Aorta (tissue), 5 donors: ENCODE results near the gene GLP2R. TPM values are rescaled to one million over a fixed set of nuclear protein-coding genes. Genes with fewer than 3 reads are reported as not detected.
A peak's percentile ranks its signal among the peaks of the same experiment; 100 is the strongest.

ENCODE experiments used
- ATAC-seq: fragments of 200-7000 bp; cut with Tn5 transposase; one replicate; pipeline ENCODE4 v1.9.1; 2022; ENCODE audit warnings: moderate library complexity; ENCODE audit not compliant: low FRiP score
- DNase-seq, 2 donors: peaks; one replicate each; pipeline ENCODE4 v3.0.0-alpha.2; 2020
- H3K27ac ChIP-seq, 2 donors: one replicate each; pipeline ENCODE4 v1.5.1; 2013; ENCODE audit warnings: low read length in 2 of 2, mild to moderate bottlenecking in 2 of 2, moderate library complexity in 2 of 2, control low read depth in 1 of 2, inconsistent platforms in 1 of 2, low read depth in 1 of 2
- H3K27me3 ChIP-seq, 2 donors: one replicate each; pipeline ENCODE4 v1.6.1; 2013; ENCODE audit warnings: control low read depth in 1 of 2, low read length in 1 of 2, mild to moderate bottlenecking in 1 of 2, moderate library complexity in 1 of 2; ENCODE audit not compliant: insufficient read depth in 2 of 2, control insufficient read depth in 1 of 2
- H3K36me3 ChIP-seq, 2 donors: one replicate each; pipeline ENCODE4 v1.6.1; 2013; ENCODE audit warnings: control low read depth in 1 of 2, low read length in 1 of 2, mild to moderate bottlenecking in 1 of 2; ENCODE audit not compliant: insufficient read depth in 2 of 2, control insufficient read depth in 1 of 2
- H3K4me1 ChIP-seq, 2 donors: one replicate each; pipeline ENCODE4 v1.6.1; 2013; ENCODE audit warnings: low read length in 2 of 2, control low read depth in 1 of 2, mild to moderate bottlenecking in 1 of 2, moderate library complexity in 1 of 2; ENCODE audit not compliant: insufficient read depth in 2 of 2, control insufficient read depth in 1 of 2
- H3K4me3 ChIP-seq, 2 donors: one replicate each; pipeline ENCODE4 v1.5.1; 2013; ENCODE audit warnings: low read length in 2 of 2, control low read depth in 1 of 2, mild to moderate bottlenecking in 1 of 2
- H3K9me3 ChIP-seq: one replicate; pipeline ENCODE4 v1.6.1; 2013; ENCODE audit warnings: mild to moderate bottlenecking, low read length; ENCODE audit not compliant: control insufficient read depth
- WGBS, 2 donors: extraction: QIAGEN DNeasy Blood & Tissue Kit; methylation state at CpG; one replicate each; pipeline ENCODE4 v1.1.7; 2013; 5-methylcytosine and 5-hydroxymethylcytosine counted together
- intact Hi-C, 2 donors: fragments of 100-400 bp; cut with DNase I; formaldehyde crosslinking; loops; one replicate each; pipeline versions ENCODE4 v1.14.2 to v1.15.0; 2022
- polyA plus RNA-seq, 2 donors: library from polyadenylated mRNA; stranded (reverse); fragments of 200-250 nt; gene quantifications; one replicate each; pipeline ENCODE4 v1.2.3, GENCODE V29; 2013
- total RNA-seq, 2 donors: library from RNA; stranded (reverse); fragmentation: NEBNext Ultra II Directional; extraction: Animal tissue kit (Norgen Biotek cat#: 25700); gene quantifications; one replicate each; pipeline ENCODE4 v1.2.1, GENCODE V29; 2021
- donor health status: healthy with polysubstance abuse.
- donor health status: Bipolar disorder and iron deficiency.
- donor health status: DM: no; HTN: no; CAD: no.
- donor health status: DM: no; HTN: no; CAD: no.
- donor health status: DM: yes; HTN: yes; CAD: no.

The GLP2R gene
- total and polyA plus RNA-seq, 4 donors, result 0.61 to 9.7 (median 1.3) TPM; not detected in 1

GRCh38 chr17:9837551-9838471 lies 12.1 kb downstream of the GLP2R start:
- no peaks in the 10 kb centered on the region for H3K36me3 ChIP-seq
- ATAC-seq (peak; percentile 71), DNase-seq (peak in 1 of 2 donors; percentile 59)
- no peaks in the 10 kb centered on the region for H3K4me1 ChIP-seq
- H3K27me3 ChIP-seq, result no peaks in the 10 kb centered on the region
- H3K9me3 ChIP-seq, result no peaks in the 10 kb centered on the region
- no peak overlapping the region for H3K4me3 ChIP-seq
- no peak overlapping the region for H3K27ac ChIP-seq
- intact Hi-C loops, result no loop called here
- 69 to 71% methylated on average over 11 of the region's 11 CpGs for WGBS, 2 donors

GRCh38 chr17:9839433-9839832 lies 13.7 kb downstream of the GLP2R start:
- DNase-seq (no peak), ATAC-seq (no peak)
- no peaks in the 10 kb centered on the region for H3K36me3 ChIP-seq
- H3K27me3 ChIP-seq, result no peaks in the 10 kb centered on the region
- intact Hi-C loops, result no loop called here
- 54 to 68% methylated on average over 4 of the region's 4 CpGs for WGBS, 2 donors
- no peaks in the 10 kb centered on the region for H3K4me1 ChIP-seq
- no peak overlapping the region for H3K4me3 ChIP-seq
- no peak overlapping the region for H3K27ac ChIP-seq
- H3K9me3 ChIP-seq, result no peaks in the 10 kb centered on the region

GRCh38 chr17:9842057-9842758 lies 16.5 kb downstream of the GLP2R start:
- no peaks in the 10 kb centered on the region for H3K27me3 ChIP-seq
- H3K4me1 ChIP-seq, result no peaks in the 10 kb centered on the region
- DNase-seq (peak in 1 of 2 donors; percentile 57), ATAC-seq (peak; percentile 72)
- H3K4me3 ChIP-seq, result no peak overlapping the region
- H3K36me3 ChIP-seq, result no peaks in the 10 kb centered on the region
- H3K9me3 ChIP-seq, result no peaks in the 10 kb centered on the region
- H3K27ac ChIP-seq, result no peak overlapping the region
- 35 to 37% methylated on average over 14 of the region's 14 CpGs for WGBS, 2 donors
- intact Hi-C loops, result no loop called here

GRCh38 chr17:9843152-9844010 lies 17.7 kb downstream of the GLP2R start:
- H3K27me3 ChIP-seq, result no peaks in the 10 kb centered on the region
- no peak for ATAC-seq
- H3K36me3 ChIP-seq, result no peaks in the 10 kb centered on the region
- intact Hi-C loops, result no loop called here
- no peak overlapping the region for H3K4me3 ChIP-seq
- H3K4me1 ChIP-seq, result no peaks in the 10 kb centered on the region
- DNase-seq, result no peak
- 82 to 88% methylated on average over 14 of the region's 14 CpGs for WGBS, 2 donors
- H3K9me3 ChIP-seq, result no peaks in the 10 kb centered on the region
- H3K27ac ChIP-seq, result no peak overlapping the region

- ATAC-seq, result no peak
- no peaks in the 10 kb centered on the region for H3K9me3 ChIP-seq
- no peaks in the 10 kb centered on the region for H3K4me1 ChIP-seq
- H3K27ac ChIP-seq, result no peak overlapping the region
- 41 to 73% methylated on average over 8 of the region's 8 CpGs for WGBS, 2 donors
- DNase-seq, result no peak
- intact Hi-C loops, result no loop called here
- no peak overlapping the region for H3K4me3 ChIP-seq
- H3K36me3 ChIP-seq, result no peaks in the 10 kb centered on the region
- no peaks in the 10 kb centered on the region for H3K27me3 ChIP-seq
Observed at GRCh38 chr17:9844153-9844552, 18.4 kb downstream of the GLP2R start.

- Histone ChIP-seq H3K4me1 (no peaks in the 10 kb centered on the region), H3K4me3 (no peak overlapping the region), H3K36me3 (no peaks in the 10 kb centered on the region), H3K27ac (no peak overlapping the region), H3K9me3 (no peaks in the 10 kb centered on the region), H3K27me3 (no peaks in the 10 kb centered on the region)
- no peak for DNase-seq
- WGBS, 2 donors, result 87 to 88% methylated on average over 4 of the region's 4 CpGs
- no peak for ATAC-seq
- intact Hi-C loops, result no loop called here
Observed at GRCh38 chr17:9845306-9845705, 19.6 kb downstream of the GLP2R start.

- Histone ChIP-seq H3K36me3 (no peaks in the 10 kb centered on the region), H3K27ac (no peak overlapping the region), H3K4me3 (no peak overlapping the region), H3K9me3 (no peaks in the 10 kb centered on the region), H3K4me1 (no peaks in the 10 kb centered on the region), H3K27me3 (peaks cover 0 to 1% of the 10 kb centered on the region in 2 donors)
- ATAC-seq, result no peak
- DNase-seq, result no peak
- 86 to 87% methylated on average over 5 of the region's 5 CpGs for WGBS, 2 donors
- intact Hi-C loops, result no loop called here
Observed at GRCh38 chr17:9850151-9850550, 24.4 kb downstream of the GLP2R start.

GRCh38 chr17:9854255-9854654 lies 28.5 kb downstream of the GLP2R start:
- Histone ChIP-seq H3K4me1 (no peaks in the 10 kb centered on the region), H3K4me3 (no peak overlapping the region), H3K27ac (no peak overlapping the region), H3K27me3 (peaks cover 0 to 1% of the 10 kb centered on the region in 2 donors), H3K9me3 (peaks cover 2% of the 10 kb centered on the region), H3K36me3 (no peaks in the 10 kb centered on the region)
- DNase-seq (no peak), ATAC-seq (no peak)
- 76 to 78% methylated on average over 5 of the region's 5 CpGs for WGBS, 2 donors
- intact Hi-C loops, result no loop called here
